CD14-positive monocyte (primary cell): ENCODE measurements around the gene ARIH2. TPM values are rescaled to one million over a fixed set of nuclear protein-coding genes. Genes with fewer than 3 reads are reported as not detected.

Experiments
- DNase-seq, 3 donors: peaks; one replicate each; pipeline ENCODE4 v3.0.0-alpha.2; 2011 to 2022
- H2AFZ ChIP-seq: 2 replicates; pipeline ENCODE4 v1.6.0; 2012; ENCODE audit warnings: mild to moderate bottlenecking, low read depth, low read length, inconsistent platforms; ENCODE audit not compliant: insufficient read depth, poor library complexity, severe bottlenecking
- H3K27ac ChIP-seq, 2 donors: 1 replicate in 1 of 2; 2 replicates in 1 of 2; pipeline ENCODE4 v1.5.1; 2012 to 2013; ENCODE audit warnings: low read length in 2 of 2, control low read depth in 1 of 2, inconsistent platforms in 1 of 2, low read depth in 1 of 2, mild to moderate bottlenecking in 1 of 2
- H3K27me3 ChIP-seq, 2 donors: one replicate each; pipeline versions ENCODE4 v1.6.0 to v1.6.1; 2011 to 2013; ENCODE audit warnings: low read length in 2 of 2; ENCODE audit not compliant: control insufficient read depth in 2 of 2, insufficient read depth in 2 of 2
- H3K36me3 ChIP-seq, 2 donors: replicated peaks in 1 of 2; 1 replicate in 1 of 2; 2 replicates in 1 of 2; pipeline versions ENCODE4 v1.5.1 to v1.6.1; 2012 to 2013; ENCODE audit warnings: low read length in 2 of 2, control low read depth in 1 of 2, inconsistent platforms in 1 of 2, mild to moderate bottlenecking in 1 of 2; ENCODE audit not compliant: insufficient read depth in 2 of 2, control insufficient read depth in 1 of 2
- H3K4me1 ChIP-seq, 2 donors: 1 replicate in 1 of 2; 2 replicates in 1 of 2; pipeline versions ENCODE4 v1.5.1 to v1.6.1; 2012 to 2013; ENCODE audit warnings: low read length in 2 of 2, control low read depth in 1 of 2, inconsistent platforms in 1 of 2, mild to moderate bottlenecking in 1 of 2, moderate library complexity in 1 of 2; ENCODE audit not compliant: insufficient read depth in 2 of 2, control insufficient read depth in 1 of 2
- H3K4me2 ChIP-seq: replicated peaks from 2 replicates; pipeline ENCODE3; 2012; ENCODE audit warnings: low read length, moderate library complexity, mild to moderate bottlenecking; ENCODE audit not compliant: poor library complexity, severe bottlenecking; ENCODE audit errors: extremely low read depth
- H3K4me3 ChIP-seq, 3 experiments: fragments of 200-600 bp in 1 of 3; sonication (generic) in 1 of 3; replicated peaks in 1 of 3; 1 replicate in 2 of 3; 2 replicates in 1 of 3; pipeline ENCODE4 v1.5.1; 2011 to 2013; ENCODE audit warnings: low read length in 3 of 3, mild to moderate bottlenecking in 3 of 3, control low read depth in 2 of 3, low read depth in 2 of 3, inconsistent platforms in 1 of 3, moderate library complexity in 1 of 3
- H3K79me2 ChIP-seq: 2 replicates; pipeline ENCODE4 v1.6.0; 2012; ENCODE audit warnings: mild to moderate bottlenecking, control low read depth, inconsistent platforms, low read length, moderate library complexity; ENCODE audit not compliant: insufficient read depth
- H3K9ac ChIP-seq: 2 replicates; pipeline ENCODE4 v1.6.0; 2017; ENCODE audit warnings: low read length, mild to moderate bottlenecking; ENCODE audit not compliant: insufficient read depth, poor library complexity, severe bottlenecking
- H3K9me3 ChIP-seq, 2 donors: replicated peaks in 1 of 2; 1 replicate in 1 of 2; 2 replicates in 1 of 2; pipeline versions ENCODE4 v1.5.1 to v1.6.1; 2012 to 2013; ENCODE audit warnings: low read length in 2 of 2, control low read depth in 1 of 2; ENCODE audit not compliant: control insufficient read depth in 1 of 2, insufficient read depth in 1 of 2
- H4K20me1 ChIP-seq: 2 replicates; pipeline ENCODE4 v1.6.0; 2012; ENCODE audit warnings: mild to moderate bottlenecking, low read length, control low read depth, moderate library complexity; ENCODE audit not compliant: insufficient read depth
- H3K27ac Mint-ChIP-seq, 7 donors: one replicate each; pipeline ENCODE4 v1.8.0; 2020; ENCODE audit warnings: mild to moderate bottlenecking in 7 of 7, mixed read lengths in 7 of 7, moderate library complexity in 6 of 7, inconsistent platforms in 2 of 7
- H3K27me3 Mint-ChIP-seq, 3 donors: one replicate each; pipeline ENCODE4 v1.8.0; 2021 to 2022; ENCODE audit warnings: low read depth in 3 of 3, mild to moderate bottlenecking in 3 of 3, mixed read lengths in 3 of 3, moderate library complexity in 3 of 3, inconsistent platforms in 1 of 3
- H3K36me3 Mint-ChIP-seq, 2 donors: one replicate each; pipeline ENCODE4 v1.8.0; 2020; ENCODE audit warnings: mixed read lengths in 2 of 2, inconsistent platforms in 1 of 2, mild to moderate bottlenecking in 1 of 2
- H3K4me1 Mint-ChIP-seq: one replicate; pipeline ENCODE4 v1.8.0; 2020; ENCODE audit warnings: mild to moderate bottlenecking, mixed read lengths
- H3K4me3 Mint-ChIP-seq, 2 donors: one replicate each; pipeline ENCODE4 v1.8.0; 2020; ENCODE audit warnings: mild to moderate bottlenecking in 2 of 2, mixed read lengths in 2 of 2, moderate library complexity in 1 of 2
- H3K9me3 Mint-ChIP-seq, 7 donors: one replicate each; pipeline ENCODE4 v1.8.0; 2020 to 2022; ENCODE audit warnings: mixed read lengths in 7 of 7, mild to moderate bottlenecking in 6 of 7, moderate library complexity in 6 of 7, inconsistent platforms in 2 of 7
- CTCF ChIP-seq: fragments of 200-600 bp; IDR thresholded peaks from one replicate; pipeline ENCODE4 v1.8.0; 2022; ENCODE audit warnings: antibody characterized with exemption, mild to moderate bottlenecking
- WGBS: methylation state at CpG from one replicate; pipeline ENCODE4 v1.1.5; 2013; ENCODE audit warnings: missing lambda C conversion rate; ENCODE audit not compliant: insufficient coverage; 5-methylcytosine and 5-hydroxymethylcytosine counted together
- intact Hi-C, 2 donors: fragments of 100-400 bp; cut with micrococcal nuclease; formaldehyde crosslinking; loops; one replicate each; pipeline versions ENCODE4 v1.15.0 to v1.15.1; 2023
- polyA plus RNA-seq, 3 donors: library from polyadenylated mRNA; depleted of rRNA in 1 of 3; unstranded in 2 of 3; stranded (reverse) in 1 of 3; fragments of 300-500 nt in 2 of 3; fragments of >200 nt in 1 of 3; fragmentation: Illumina TruSeq in 2 of 3; gene quantifications; 1 replicate in 2 of 3; 2 replicates in 1 of 3; pipeline ENCODE4 v1.2.3, GENCODE V29; 2012 to 2021

The ARIH2 gene
- polyA plus RNA-seq, 3 donors = 68.2 to 94.8 (median 72.2) TPM

GRCh38 chr3:48881006-48881405 is 37.6 kb upstream of the ARIH2 start:
- Mint-ChIP-seq H3K4me3 (no peak overlapping the region), H3K36me3 (peaks cover 53 to 97% of the 10 kb centered on the region in 2 donors)
- WGBS = 100% methylated on average over 3 of the region's 3 CpGs

GRCh38 chr3:48881652-48882114 is 37.0 kb upstream of the ARIH2 start:
- H3K27me3 Mint-ChIP-seq = peaks cover 0 to 1% (median under 1%) of the 10 kb centered on the region in 3 donors
- DNase-seq = no peak
- no peak overlapping the region for H3K9ac ChIP-seq
- no peaks in the 10 kb centered on the region for H3K9me3 ChIP-seq
- no peaks in the 10 kb centered on the region for H3K9me3 Mint-ChIP-seq
- H3K4me2 ChIP-seq = no peak overlapping the region
- WGBS = 96% methylated on average over 3 of the region's 5 CpGs
- peaks cover under 1% of the 10 kb centered on the region for H3K79me2 ChIP-seq
- H3K27ac ChIP-seq = no peak overlapping the region
- H3K4me3 Mint-ChIP-seq = no peak overlapping the region
- no peak overlapping the region for H3K4me3 ChIP-seq
- intact Hi-C loops = no loop called here
- peak overlapping the region in 2 of 7 donors; percentile 46 to 68 for H3K27ac Mint-ChIP-seq
- H2AFZ ChIP-seq = no peak overlapping the region
- H3K36me3 ChIP-seq = peaks cover 53 to 83% of the 10 kb centered on the region in 2 donors
- peaks cover 10% of the 10 kb centered on the region for H3K4me1 Mint-ChIP-seq
- TF ChIP-seq CTCF = no peak
- H3K27me3 ChIP-seq = no peaks in the 10 kb centered on the region
- peaks cover 52 to 94% of the 10 kb centered on the region in 2 donors for H3K36me3 Mint-ChIP-seq
- H3K4me1 ChIP-seq = no peaks in the 10 kb centered on the region
- peaks cover 40% of the 10 kb centered on the region for H4K20me1 ChIP-seq

More at GRCh38 chr3:48881006-48881405, 37.6 kb upstream of the ARIH2 start:
- TF ChIP-seq CTCF = no peak
- no peak overlapping the region for H3K9ac ChIP-seq
- no peaks in the 10 kb centered on the region for H3K9me3 ChIP-seq
- H3K4me2 ChIP-seq = no peak overlapping the region
- H3K27me3 ChIP-seq = no peaks in the 10 kb centered on the region
- peaks cover 10% of the 10 kb centered on the region for H3K4me1 Mint-ChIP-seq
- no peaks in the 10 kb centered on the region for H3K4me1 ChIP-seq
- H4K20me1 ChIP-seq = peaks cover 34% of the 10 kb centered on the region
- H3K27me3 Mint-ChIP-seq = peaks cover 0 to 1% (median 1%) of the 10 kb centered on the region in 3 donors
- no peak overlapping the region for H2AFZ ChIP-seq
- peak overlapping the region in 1 of 2 donors; percentile 8 for H3K27ac ChIP-seq
- no peaks in the 10 kb centered on the region for H3K79me2 ChIP-seq
- peak overlapping the region in 4 of 7 donors; percentile 22 to 68 (median 44) for H3K27ac Mint-ChIP-seq
- no peak for DNase-seq
- no peak overlapping the region for H3K4me3 ChIP-seq
- peaks cover 53 to 84% of the 10 kb centered on the region in 2 donors for H3K36me3 ChIP-seq
- intact Hi-C loops = no loop called here
- H3K9me3 Mint-ChIP-seq = no peaks in the 10 kb centered on the region
